ENCODE results near the gene CCDC192.

Gene CCDC192

GRCh38 chr5:127951791-127952190, 248.6 kb downstream of the CCDC192 start:
- H3K4me3 ChIP-seq (ENCODE audit: low read length), result no peak overlapping the region
- H3K36me3 ChIP-seq (ENCODE audit: control insufficient read depth, low read length), result no peaks in the 10 kb centered on the region
- no peaks in the 10 kb centered on the region for H3K9me3 ChIP-seq (ENCODE audit: control insufficient read depth, insufficient read depth, low read length)
- no peaks in the 10 kb centered on the region for H3K4me1 ChIP-seq (ENCODE audit: control insufficient read depth, low read length)
- H4K20me1 ChIP-seq (ENCODE audit: control insufficient read depth, insufficient read depth, low read depth, low read length), result no peaks in the 10 kb centered on the region
- H3K4me2 ChIP-seq (ENCODE audit: low read length), result no peak overlapping the region
- TF ChIP-seq EZH2phosphoT487 (IDR thresholded peaks at IDR 0.05; ENCODE audit: borderline replicate concordance, low read length) (no peak), CTCF (IDR thresholded peaks at IDR 0.05; ENCODE audit: low read depth, low read length, poor library complexity, severe bottlenecking) (no peak)
- no peaks in the 10 kb centered on the region for H3K27me3 ChIP-seq (ENCODE audit: control insufficient read depth, low read length)
- H3K9me2 ChIP-seq (replicated peaks; ENCODE audit: control insufficient read depth, low read length), result no peaks in the 10 kb centered on the region
- no peaks in the 10 kb centered on the region for H3K79me2 ChIP-seq (ENCODE audit: control insufficient read depth, low read length)
- H3F3A ChIP-seq (ENCODE audit: control insufficient read depth, insufficient read depth), result no peaks in the 10 kb centered on the region
- no peak overlapping the region for H3K27ac ChIP-seq (ENCODE audit: low read depth, low read length)

GRCh38 chr5:127957183-127957582, 254.0 kb downstream of the CCDC192 start:
- Histone ChIP-seq H3K4me1 (ENCODE audit: control insufficient read depth, low read length) (peaks cover 33% of the 10 kb centered on the region), H3K36me3 (ENCODE audit: control insufficient read depth, low read length) (no peaks in the 10 kb centered on the region), H3K9me2 (replicated peaks; ENCODE audit: control insufficient read depth, low read length) (no peaks in the 10 kb centered on the region), H3F3A (ENCODE audit: control insufficient read depth, insufficient read depth) (no peaks in the 10 kb centered on the region), H3K27me3 (ENCODE audit: control insufficient read depth, low read length) (no peaks in the 10 kb centered on the region), H3K4me2 (ENCODE audit: low read length) (no peak overlapping the region), H3K79me2 (ENCODE audit: control insufficient read depth, low read length) (no peaks in the 10 kb centered on the region), H3K4me3 (ENCODE audit: low read length) (no peak overlapping the region), H3K27ac (ENCODE audit: low read depth, low read length) (no peak overlapping the region), H3K9me3 (ENCODE audit: control insufficient read depth, insufficient read depth, low read length) (no peaks in the 10 kb centered on the region), H4K20me1 (ENCODE audit: control insufficient read depth, insufficient read depth, low read depth, low read length) (no peaks in the 10 kb centered on the region)
- no peak for TF ChIP-seq EZH2phosphoT487 (IDR thresholded peaks at IDR 0.05; ENCODE audit: borderline replicate concordance, low read length)
- no peak for TF ChIP-seq CTCF (IDR thresholded peaks at IDR 0.05; ENCODE audit: low read depth, low read length, poor library complexity, severe bottlenecking)

GRCh38 chr5:127957701-127958239, 254.6 kb downstream of the CCDC192 start:
- H4K20me1 ChIP-seq (ENCODE audit: control insufficient read depth, insufficient read depth, low read depth, low read length), result no peaks in the 10 kb centered on the region
- peaks cover 33% of the 10 kb centered on the region for H3K4me1 ChIP-seq (ENCODE audit: control insufficient read depth, low read length)
- H3F3A ChIP-seq (ENCODE audit: control insufficient read depth, insufficient read depth), result no peaks in the 10 kb centered on the region
- H3K4me2 ChIP-seq (ENCODE audit: low read length), result no peak overlapping the region
- no peaks in the 10 kb centered on the region for H3K9me2 ChIP-seq (replicated peaks; ENCODE audit: control insufficient read depth, low read length)
- no peak for TF ChIP-seq EZH2phosphoT487 (IDR thresholded peaks at IDR 0.05; ENCODE audit: borderline replicate concordance, low read length)
- TF ChIP-seq CTCF (IDR thresholded peaks at IDR 0.05; ENCODE audit: low read depth, low read length, poor library complexity, severe bottlenecking), result no peak
- H3K36me3 ChIP-seq (ENCODE audit: control insufficient read depth, low read length), result no peaks in the 10 kb centered on the region
- no peaks in the 10 kb centered on the region for H3K79me2 ChIP-seq (ENCODE audit: control insufficient read depth, low read length)
- no peak overlapping the region for H3K27ac ChIP-seq (ENCODE audit: low read depth, low read length)
- no peak overlapping the region for H3K4me3 ChIP-seq (ENCODE audit: low read length)
- no peaks in the 10 kb centered on the region for H3K9me3 ChIP-seq (ENCODE audit: control insufficient read depth, insufficient read depth, low read length)
- no peaks in the 10 kb centered on the region for H3K27me3 ChIP-seq (ENCODE audit: control insufficient read depth, low read length)
